Breast epithelium (tissue), 3 donors: ENCODE measurements around the gene WSB2.

Source experiments
- POLR2A ChIP-seq: fragments of 450-650 bp; IDR thresholded peaks from one replicate; pipeline ENCODE4 v1.6.1; 2016; ENCODE audit warnings: antibody characterized with exemption, mild to moderate bottlenecking, moderate library complexity
- POLR2AphosphoS5 ChIP-seq, 3 donors: sonication (generic); formaldehyde crosslinking; IDR thresholded peaks; one replicate each; pipeline ENCODE4 v1.6.1; 2017; ENCODE audit warnings: antibody characterized with exemption in 3 of 3
- TF ChIP-seq, protein P1 (sequence below), 3 donors: fragments of 450-650 bp; IDR thresholded peaks; one replicate each; pipeline ENCODE4 v1.5.1; 2016 to 2017; ENCODE audit warnings: antibody characterized with exemption in 3 of 3, mild to moderate bottlenecking in 3 of 3, moderate library complexity in 3 of 3

DNA sequence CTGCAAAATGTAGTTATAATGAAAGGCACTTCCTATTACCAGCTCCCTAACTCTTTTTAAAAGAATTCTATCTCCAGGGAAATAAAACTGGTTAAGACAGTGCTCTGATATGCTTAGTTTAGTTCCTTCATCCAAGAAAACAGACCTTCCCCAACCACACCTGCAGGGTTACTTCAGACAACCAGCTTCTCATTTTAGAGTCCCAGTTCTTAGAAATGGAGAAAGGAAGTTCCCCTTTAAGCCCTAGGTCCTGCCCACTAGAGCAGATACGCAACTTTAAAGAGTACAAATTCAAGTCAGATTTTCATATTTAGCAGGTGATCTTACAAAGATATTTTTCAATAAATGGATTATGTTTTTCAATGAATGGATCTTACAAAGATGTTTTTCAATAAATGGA lies 4.4 kb upstream of the WSB2 start:
- TF ChIP-seq POLR2A: no peak
- TF ChIP-seq, protein P1, sequence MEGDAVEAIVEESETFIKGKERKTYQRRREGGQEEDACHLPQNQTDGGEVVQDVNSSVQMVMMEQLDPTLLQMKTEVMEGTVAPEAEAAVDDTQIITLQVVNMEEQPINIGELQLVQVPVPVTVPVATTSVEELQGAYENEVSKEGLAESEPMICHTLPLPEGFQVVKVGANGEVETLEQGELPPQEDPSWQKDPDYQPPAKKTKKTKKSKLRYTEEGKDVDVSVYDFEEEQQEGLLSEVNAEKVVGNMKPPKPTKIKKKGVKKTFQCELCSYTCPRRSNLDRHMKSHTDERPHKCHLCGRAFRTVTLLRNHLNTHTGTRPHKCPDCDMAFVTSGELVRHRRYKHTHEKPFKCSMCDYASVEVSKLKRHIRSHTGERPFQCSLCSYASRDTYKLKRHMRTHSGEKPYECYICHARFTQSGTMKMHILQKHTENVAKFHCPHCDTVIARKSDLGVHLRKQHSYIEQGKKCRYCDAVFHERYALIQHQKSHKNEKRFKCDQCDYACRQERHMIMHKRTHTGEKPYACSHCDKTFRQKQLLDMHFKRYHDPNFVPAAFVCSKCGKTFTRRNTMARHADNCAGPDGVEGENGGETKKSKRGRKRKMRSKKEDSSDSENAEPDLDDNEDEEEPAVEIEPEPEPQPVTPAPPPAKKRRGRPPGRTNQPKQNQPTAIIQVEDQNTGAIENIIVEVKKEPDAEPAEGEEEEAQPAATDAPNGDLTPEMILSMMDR (IDR thresholded peaks at IDR 0.05): no peak
- no peak for TF ChIP-seq POLR2AphosphoS5 (IDR thresholded peaks at IDR 0.05)
